Forelimb muscle (tissue), 1 donor: ENCODE results near the gene CDKL5. TPM values are rescaled to one million over a fixed set of nuclear protein-coding genes. Genes with fewer than 3 reads are reported as not detected.

Source experiments
- DNase-seq: peaks from one replicate; pipeline ENCODE4 v3.0.0-alpha.2; 2013; ENCODE audit warnings: low read depth
- polyA plus RNA-seq: library from polyadenylated mRNA; unstranded; fragments of 120-200 nt; gene quantifications from one replicate; pipeline ENCODE4 v1.2.1, GENCODE V29; 2013; ENCODE audit not compliant: insufficient read length

The CDKL5 gene
- polyA plus RNA-seq, 1 donor = 4.0 TPM

GRCh38 chrX:18643853-18644252, 218.4 kb downstream of the CDKL5 start:
- no peak for DNase-seq

GRCh38 chrX:18647621-18648020, 222.2 kb downstream of the CDKL5 start:
- no peak for DNase-seq

- DNase-seq = no peak
These were observed 224.1 kb downstream of the CDKL5 start for GRCh38 chrX:18649498-18649951.

- no peak for DNase-seq
These were observed 225.3 kb downstream of the CDKL5 start for GRCh38 chrX:18650662-18651061.

- no peak for DNase-seq
These were observed 227.2 kb downstream of the CDKL5 start for GRCh38 chrX:18652636-18653035.

GRCh38 chrX:18654875-18655836, 229.7 kb downstream of the CDKL5 start:
- no peak for DNase-seq

- DNase-seq = no peak
These were observed 235.9 kb downstream of the CDKL5 start for GRCh38 chrX:18661273-18661672.

GRCh38 chrX:18664947-18665346, 239.5 kb downstream of the CDKL5 start:
- DNase-seq = no peak

- DNase-seq = no peak
These were observed 241.2 kb downstream of the CDKL5 start for GRCh38 chrX:18666614-18667013.

- DNase-seq = no peak
These were observed 242.8 kb downstream of the CDKL5 start for GRCh38 chrX:18668071-18668835.

- no peak for DNase-seq
These were observed 246.6 kb downstream of the CDKL5 start, which contains the start of gene RS1 for GRCh38 chrX:18672008-18672407. Gene RS1 (minus strand): TSS chrX:18672108. CDS start chrX:18672068, 40 bp downstream.

- DNase-seq = no peak
These were observed 249.0 kb downstream of the CDKL5 start for GRCh38 chrX:18674417-18674787.

- DNase-seq = peak; percentile 55
These were observed 249.7 kb downstream of the CDKL5 start for GRCh38 chrX:18674788-18675735.

- no peak for DNase-seq
These were observed 250.6 kb downstream of the CDKL5 start for GRCh38 chrX:18676050-18676449.

GRCh38 chrX:18676470-18676869, 251.1 kb downstream of the CDKL5 start:
- DNase-seq = no peak

- DNase-seq = no peak
These were observed 251.9 kb downstream of the CDKL5 start for GRCh38 chrX:18677161-18677869.

GRCh38 chrX:18681996-18682395, 256.6 kb downstream of the CDKL5 start:
- DNase-seq = no peak

GRCh38 chrX:18682979-18683387, 257.6 kb downstream of the CDKL5 start:
- DNase-seq = no peak

GRCh38 chrX:18687856-18688495, 262.6 kb downstream of the CDKL5 start:
- no peak for DNase-seq

GRCh38 chrX:18691431-18691830, 266.0 kb downstream of the CDKL5 start:
- DNase-seq = no peak
